Brain microvascular endothelial cell (primary cell): ENCODE data around the gene ZNF773.

Experiments used
- DNase-seq: peaks from one replicate; pipeline ENCODE4 v3.0.0-alpha.2; 2020
- H3K27ac ChIP-seq: fragments of 250-450 bp; sonication (Bioruptor Pico); 2 replicates; pipeline ENCODE4 v1.5.1; 2020; ENCODE audit warnings: mild to moderate bottlenecking, moderate library complexity
- H3K27me3 ChIP-seq: fragments of 250-450 bp; sonication (Bioruptor Pico); replicated peaks from 2 replicates; pipeline ENCODE4 v1.5.1; 2020; ENCODE audit warnings: mild to moderate bottlenecking
- H3K36me3 ChIP-seq: fragments of 250-450 bp; sonication (Bioruptor Pico); replicated peaks from 2 replicates; pipeline ENCODE4 v1.5.1; 2020; ENCODE audit warnings: mild to moderate bottlenecking
- H3K4me3 ChIP-seq: 2 replicates; pipeline ENCODE4 v1.5.1; 2011; ENCODE audit warnings: low read depth, mild to moderate bottlenecking, control low read depth, low read length, moderate library complexity
- CTCF ChIP-seq: IDR thresholded peaks from 2 replicates; pipeline ENCODE4 v1.5.1; 2011; ENCODE audit warnings: low read depth, mild to moderate bottlenecking, moderate library complexity, low read length, control low read depth, inconsistent platforms; ENCODE audit errors: missing control alignments
- in situ Hi-C: cut with HindIII; loops from 2 replicates; pipeline ENCODE4 v1.10.0; 2017; ENCODE audit warnings: low sequenced_read_pairs, low pct_ligation_motif_present

Gene ZNF773

GRCh38 chr19:57557659-57558058, 57.9 kb downstream of the ZNF773 start:
- Histone ChIP-seq H3K27me3 (no peaks in the 10 kb centered on the region), H3K4me3 (no peak overlapping the region), H3K27ac (no peak overlapping the region), H3K36me3 (peaks cover 39% of the 10 kb centered on the region)
- no peak for DNase-seq
- in situ Hi-C loops = no loop called here
- TF ChIP-seq CTCF = no peak
